HG02678 (cell line): ENCODE measurements around the gene STK10.
"Not testable (repeated sequence)": the region's sequence is repeated elsewhere in the genome, so short reads cannot be mapped to it uniquely, and the experiment has no call there.

Source experiments
- ATAC-seq: cut with Tn5 transposase; IDR thresholded peaks from one replicate; pipeline ENCODE4 v1.9.1; 2021; ENCODE audit warnings: mild to moderate bottlenecking, moderate library complexity; ENCODE audit not compliant: unreplicated experiment

Gene STK10

DNA sequence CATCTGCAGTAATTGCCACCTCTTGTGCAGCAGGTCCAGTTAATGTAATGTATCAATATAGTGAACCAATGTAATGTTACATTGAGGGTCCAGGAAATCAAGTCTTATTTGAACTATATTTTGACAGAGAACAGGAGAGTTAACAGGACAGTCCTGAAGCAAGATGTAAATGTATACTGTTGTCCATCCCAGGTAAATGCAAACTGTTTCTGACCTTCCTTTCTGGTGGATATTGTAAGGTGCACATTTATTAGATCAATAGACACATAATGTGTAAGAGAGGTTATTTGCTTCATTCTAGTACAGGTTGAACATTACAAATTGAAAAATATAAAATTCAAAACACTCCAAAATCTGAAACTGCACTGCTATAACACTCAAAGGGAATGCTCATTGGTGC is 158.1 kb downstream of the STK10 start:
- ATAC-seq = no peak

DNA sequence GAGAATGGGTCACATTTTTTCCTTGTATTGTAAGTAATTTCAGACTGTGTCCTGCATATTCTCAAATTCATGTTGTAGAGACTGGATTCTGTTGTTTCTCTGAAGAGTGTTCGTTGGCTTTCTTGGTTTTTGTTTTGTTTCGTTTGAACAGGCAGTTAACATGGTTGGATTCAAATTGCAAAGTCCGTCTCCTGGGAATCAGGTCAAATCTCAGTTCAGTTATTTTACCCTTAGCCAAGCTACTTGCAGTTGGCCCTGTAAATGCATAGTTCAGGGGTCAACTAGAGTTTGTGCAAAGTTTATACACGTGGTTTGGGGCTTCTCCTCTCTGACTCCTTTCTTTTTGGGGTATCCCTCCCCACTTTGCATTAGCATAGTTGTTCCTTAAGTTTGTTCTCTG is 159.9 kb downstream of the STK10 start:
- no peak for ATAC-seq

DNA sequence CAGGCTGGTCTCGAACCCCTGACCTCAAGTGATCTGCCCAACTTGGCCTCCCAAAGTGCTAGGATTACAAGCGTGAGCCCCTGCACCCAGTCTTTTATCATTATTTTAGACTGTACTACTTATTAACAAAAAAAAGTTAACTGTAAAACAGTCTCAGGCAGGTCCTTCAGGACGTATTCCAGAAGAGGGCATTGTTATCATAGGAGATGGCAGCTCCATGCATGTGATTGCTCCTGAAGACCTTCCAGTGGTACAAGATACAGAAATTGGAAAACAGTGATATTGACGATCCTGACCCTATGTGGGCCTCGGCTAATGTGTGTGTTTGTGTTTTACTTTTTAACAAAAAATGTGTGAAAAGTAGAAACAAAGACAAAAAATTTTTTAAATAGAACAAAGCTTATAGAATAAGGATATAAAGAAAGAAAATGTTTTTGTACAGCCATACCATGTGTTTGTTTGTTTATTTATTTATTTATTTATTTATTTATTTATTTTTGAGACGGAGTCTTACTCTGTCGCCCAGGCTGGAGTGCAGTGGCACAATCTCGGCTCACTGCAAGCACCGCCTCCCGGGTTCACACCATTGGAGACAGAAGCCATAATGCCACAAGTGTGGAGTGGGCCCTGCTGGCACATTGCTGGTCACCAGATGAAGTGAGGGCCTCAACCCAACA is 167.8 kb downstream of the STK10 start:
- ATAC-seq = not testable (repeated sequence)

DNA sequence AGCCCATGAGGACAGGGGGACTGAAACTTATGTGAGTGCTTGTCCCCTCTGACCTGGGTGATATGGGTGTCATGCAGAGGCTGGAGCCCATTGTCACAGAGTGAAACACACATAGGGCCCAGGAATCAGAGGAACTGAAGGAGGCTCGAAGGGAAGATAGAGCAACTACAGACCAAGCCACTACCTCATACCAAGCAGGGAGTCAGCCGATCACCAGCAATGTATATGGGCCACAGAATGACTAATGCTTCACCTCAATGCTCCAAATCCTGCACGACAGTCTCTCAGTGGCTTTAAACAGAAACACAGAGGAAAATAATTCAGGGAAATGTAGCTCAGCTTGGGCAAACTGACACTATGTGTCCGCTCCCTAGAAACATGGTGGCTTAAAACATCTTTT is 172.7 kb downstream of the STK10 start:
- ATAC-seq = no peak

DNA sequence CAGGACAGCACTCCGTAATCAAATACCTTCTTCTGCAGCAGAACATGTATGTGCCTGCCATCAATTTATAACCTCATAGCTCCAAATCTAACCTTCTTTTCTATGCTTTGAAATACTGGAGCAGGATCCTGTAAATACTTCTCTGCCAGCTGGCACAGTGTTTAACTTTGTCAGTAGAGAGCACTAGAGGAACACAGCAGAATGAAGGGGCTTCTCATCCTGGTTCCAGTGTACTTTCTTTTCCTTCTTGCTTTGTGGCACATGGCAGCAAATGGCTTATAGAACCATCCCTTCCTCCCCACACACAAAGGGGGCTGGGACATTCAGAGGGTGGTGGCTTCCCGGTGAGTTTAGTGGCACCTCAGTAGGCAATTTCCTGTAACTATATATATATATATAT is 177.7 kb downstream of the STK10 start:
- ATAC-seq = no peak

DNA sequence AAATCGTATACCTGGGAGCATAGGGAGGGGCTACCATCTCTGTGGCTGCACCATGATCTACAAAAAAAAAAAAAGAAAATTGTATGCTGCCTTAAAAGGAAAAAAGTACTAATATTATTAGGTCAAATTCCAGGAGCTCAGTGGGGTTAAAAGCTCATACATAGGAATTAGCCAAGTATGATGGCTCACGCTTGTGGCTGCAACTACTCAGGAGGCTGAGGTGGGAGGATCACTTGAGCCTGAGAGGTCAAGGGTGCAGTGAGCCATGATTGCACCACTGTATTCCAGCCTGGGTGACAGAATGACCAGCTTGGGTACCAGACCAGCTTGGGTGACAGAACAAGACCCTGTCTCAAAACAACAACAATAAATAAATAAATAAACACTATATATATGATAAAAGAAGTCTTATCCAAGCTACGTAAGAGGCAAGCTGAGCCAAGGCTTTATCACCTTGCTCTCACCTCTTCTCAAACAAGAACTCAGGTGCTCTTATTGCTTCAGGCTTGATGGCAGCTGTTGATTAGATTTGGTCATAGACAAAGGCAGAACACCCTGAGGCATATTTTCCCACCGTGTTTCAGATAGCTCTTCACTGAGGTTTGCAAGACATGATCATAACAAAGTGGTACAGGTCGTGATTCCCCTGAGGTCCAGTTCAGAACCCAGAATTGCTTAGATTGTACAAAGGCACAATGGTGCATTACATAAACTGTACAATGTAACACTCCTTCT is 178.3 kb downstream of the STK10 start:
- no peak for ATAC-seq

DNA sequence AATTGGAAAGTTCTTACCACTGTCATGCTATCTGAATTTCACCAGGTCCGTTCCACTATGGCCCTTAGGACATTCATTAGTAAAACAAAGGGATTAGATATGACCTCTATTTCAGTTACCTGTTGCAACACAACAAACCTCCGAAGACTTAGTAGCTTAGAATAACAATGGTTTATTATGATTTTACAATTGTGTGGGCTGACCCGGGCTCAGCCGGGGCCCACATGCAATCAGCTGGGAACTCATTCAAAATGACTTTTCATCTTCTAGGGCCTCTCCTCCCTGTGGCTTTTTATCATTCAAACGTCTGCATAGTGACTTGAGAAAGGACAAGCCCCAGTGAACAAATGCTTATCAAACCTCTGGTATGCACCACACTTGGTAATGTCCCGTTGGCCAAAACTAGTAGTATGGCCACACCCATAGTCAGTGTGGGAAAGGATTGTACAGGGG is 179.3 kb downstream of the STK10 start:
- ATAC-seq = no peak

DNA sequence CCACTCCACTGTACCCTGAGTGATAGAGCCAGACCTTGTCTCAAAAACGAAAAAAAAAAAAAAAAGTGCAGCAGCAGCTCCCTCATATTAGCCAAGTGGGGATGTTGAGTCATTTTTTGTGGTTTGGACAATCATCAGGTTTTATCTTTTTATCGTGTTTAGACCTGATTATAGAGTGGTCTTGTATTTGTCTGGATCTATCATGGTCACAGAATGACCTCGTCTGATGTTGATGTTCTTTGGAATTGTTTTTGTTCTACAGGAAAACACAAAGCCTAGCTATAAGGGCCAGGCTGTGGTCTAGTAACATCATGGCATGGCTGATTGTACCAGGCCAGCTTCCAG is 179.9 kb downstream of the STK10 start:
- no peak for ATAC-seq

DNA sequence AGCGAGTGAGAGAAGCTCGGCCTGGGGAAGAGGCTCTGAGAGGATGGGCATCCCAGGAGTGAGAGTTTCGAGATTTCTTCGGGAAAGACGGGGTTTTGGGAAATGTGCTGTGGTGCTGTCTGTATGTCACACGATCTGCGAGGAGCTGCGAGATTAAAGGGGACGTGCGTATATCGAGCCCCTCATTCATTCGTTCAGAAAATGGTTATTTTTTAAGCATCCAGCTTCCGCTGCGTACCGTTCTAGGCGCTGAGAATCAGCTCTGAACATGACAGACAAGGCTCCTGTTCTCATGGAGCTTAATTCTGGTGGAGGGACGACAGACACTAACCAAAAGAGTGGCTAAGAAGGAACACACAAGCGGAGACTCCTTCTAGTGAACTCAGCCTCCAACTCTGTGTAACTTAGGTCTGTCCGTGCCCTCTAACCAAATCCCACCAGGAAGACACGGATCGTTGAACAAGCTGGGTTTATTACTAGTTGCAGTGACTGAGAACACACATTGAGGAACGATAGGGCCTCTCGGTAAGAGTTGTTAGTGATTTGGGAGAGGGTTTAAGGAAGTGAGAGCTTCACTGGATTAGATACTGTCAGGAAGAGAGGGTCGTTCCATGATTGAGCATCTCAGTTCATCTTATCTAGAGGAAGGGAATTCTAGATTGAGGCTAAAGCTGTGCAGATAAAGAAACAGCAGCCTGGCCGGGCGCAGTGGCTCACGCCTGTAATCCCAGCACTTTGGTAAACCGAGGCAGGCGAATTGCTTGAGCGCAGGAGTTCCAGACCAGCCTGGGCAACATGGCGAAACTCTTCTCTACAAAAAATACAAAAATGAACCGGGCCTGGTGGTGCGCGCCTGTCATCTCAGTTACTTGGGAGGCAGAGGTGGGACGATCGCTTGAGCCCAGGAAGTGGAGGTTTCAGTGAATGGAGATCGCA is 180.6 kb downstream of the STK10 start:
- ATAC-seq = no peak

DNA sequence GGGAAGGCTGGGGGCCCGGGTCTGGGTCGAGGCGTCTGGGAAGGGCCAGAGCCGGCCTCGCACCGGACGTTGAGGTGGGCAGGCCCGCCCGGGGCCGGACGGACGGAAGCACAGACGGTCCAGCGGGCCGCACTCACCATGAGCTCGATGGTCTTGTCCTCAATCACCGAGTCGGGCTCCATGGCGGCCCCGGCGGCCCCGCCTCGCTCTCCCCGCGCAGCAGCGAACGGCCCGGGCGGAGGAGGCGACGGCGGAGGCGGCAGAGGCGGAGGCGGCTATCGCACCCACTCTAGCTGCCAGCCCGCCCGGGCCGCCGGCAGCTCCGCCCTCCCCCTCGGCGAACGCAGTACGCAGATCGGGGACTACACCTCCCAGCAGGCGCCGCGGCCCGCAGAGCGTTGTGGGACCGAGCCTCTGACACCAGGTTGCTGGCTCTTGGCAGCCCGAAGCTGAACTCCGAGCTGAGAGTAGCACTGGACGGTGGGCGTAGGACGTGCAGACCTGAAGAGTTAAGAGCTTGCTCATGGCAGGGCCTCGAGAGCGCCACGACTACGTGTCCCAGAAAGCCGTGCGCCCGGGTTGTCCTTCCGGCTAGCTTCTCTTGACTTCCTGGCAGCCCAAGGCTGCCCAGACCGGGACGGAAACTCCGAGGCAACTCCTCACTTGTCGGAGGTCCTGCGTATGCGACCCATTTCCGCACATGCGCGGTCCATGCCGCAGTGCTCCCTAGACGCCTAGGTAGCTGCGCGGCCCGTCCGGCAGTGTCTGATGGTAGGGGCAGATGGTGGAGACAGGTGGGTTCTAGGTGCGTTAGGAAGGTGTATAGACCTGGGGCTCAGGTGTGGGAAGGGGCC is 181.5 kb downstream of the STK10 start, which contains the start of gene FBXW11:
TSS of gene FBXW11 (minus strand) at position 318 of the 854 bp plus-strand sequence. CDS start at position 182, 136 bp downstream.
- ATAC-seq = peak; percentile 79

DNA sequence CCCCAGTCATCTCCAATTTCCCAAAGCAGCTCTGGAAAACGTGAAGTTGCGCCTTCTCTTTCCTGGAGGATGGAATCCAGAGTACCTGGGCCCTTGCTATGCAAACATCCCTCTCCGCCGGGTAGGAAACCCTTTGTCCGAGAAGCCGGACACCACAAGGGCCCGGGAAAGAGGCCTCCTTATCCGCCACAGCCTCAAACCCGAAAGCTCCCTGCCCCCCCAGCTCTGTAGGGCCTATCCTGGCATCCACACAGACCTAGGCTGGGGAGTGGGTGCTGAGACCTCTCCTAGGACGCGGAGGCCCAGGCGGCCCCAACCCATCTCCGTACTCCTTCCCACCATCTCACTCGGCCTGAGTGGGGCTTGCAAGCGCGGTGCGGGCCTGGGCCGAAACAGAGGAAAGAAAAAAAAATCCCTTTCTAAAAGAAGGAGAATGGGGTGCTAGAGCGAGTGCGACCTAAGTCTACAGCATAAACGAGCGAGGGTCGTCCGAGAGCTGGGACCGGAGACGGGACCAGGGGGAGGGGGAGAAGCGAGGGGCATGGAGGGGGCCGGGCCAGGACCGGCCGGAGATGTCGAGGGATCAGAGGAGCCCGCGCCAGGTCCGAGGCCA is 182.2 kb downstream of the STK10 start:
- ATAC-seq = no peak

DNA sequence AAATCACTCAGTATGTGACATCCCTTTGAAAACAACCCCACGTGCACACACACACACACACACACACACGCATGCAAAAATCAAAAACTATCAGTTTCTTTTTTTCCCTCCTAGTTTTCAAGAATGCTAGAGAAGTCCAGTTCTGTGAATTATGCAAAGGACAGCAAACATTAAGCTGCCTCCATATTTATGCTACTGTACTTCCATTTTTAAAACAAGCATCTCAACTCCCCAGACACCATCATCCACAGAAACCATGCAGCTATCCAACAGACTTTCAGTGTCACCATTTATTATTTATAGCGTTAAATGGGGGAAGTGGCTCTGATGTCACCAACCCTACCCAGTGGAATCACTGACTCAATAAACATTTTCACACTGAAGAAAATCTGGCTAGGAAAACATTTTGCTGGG is 183.2 kb downstream of the STK10 start:
- no peak for ATAC-seq

DNA sequence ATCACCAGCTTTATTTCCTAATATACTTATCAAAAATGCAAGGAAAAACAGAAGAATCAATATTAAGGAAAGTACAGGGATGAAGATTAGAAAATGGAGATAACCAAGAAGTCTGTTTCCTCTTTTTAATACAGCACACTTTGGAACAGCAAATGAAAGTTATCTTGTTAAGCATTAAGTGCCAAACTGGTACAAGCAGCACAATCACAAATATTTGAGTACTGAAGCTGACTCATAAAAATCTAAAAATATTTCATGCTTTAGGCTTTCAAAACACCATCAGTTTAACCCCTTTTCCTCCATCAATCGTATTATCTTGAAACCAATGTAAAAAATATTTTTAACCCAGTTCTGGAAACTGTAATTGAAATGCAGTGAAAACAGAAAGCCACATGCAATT is 184.3 kb downstream of the STK10 start:
- ATAC-seq = no peak

DNA sequence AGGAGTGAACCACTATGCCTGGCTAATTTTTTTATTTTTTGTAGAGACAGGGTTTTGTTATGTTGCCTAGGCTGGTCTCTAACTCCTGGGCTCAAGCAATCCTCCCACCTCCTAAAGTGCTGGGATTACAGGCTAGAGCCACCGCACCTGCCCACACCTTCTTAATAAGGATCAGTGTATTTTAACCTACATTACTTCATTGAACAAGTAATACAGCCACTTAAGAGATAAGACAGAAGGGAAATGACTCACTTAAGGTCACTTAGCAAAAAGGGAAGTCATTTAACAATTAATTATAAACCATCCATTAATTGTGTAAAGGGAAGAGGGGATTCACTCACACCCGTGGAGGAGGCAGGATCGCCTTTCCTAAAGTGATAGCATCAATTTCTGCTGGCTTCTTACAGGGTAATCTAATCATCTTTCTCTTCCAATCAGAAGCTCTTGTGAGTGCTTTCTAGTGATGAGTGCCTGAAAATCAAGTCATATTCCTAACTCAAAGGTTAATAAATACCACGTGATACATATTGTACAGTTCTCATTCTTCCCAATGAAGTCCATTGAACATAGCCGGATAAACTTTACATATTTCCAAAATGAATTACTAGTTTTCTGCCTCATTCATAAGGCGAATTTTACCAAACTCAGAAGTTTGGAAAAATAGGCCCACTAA is 185.0 kb downstream of the STK10 start:
- ATAC-seq = no peak

DNA sequence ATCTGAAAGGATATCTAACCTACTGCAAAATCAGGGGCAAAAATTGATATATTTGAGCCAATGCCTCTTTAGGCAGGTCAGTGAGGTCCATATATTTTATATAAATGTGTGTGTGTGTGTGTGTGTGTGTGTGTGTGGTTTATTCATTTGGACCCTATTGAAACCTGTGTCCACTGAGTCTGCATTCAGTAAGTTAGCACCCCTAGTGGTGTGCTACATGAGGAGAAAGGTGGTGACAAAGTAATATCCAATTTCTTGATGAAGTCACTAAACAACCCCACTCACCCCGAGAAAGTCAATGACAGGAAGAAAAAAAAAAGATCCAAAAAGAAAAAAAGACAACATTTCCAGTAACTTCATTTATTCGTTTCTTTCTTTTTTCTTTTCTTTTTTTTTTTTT is 185.7 kb downstream of the STK10 start:
- no peak for ATAC-seq

DNA sequence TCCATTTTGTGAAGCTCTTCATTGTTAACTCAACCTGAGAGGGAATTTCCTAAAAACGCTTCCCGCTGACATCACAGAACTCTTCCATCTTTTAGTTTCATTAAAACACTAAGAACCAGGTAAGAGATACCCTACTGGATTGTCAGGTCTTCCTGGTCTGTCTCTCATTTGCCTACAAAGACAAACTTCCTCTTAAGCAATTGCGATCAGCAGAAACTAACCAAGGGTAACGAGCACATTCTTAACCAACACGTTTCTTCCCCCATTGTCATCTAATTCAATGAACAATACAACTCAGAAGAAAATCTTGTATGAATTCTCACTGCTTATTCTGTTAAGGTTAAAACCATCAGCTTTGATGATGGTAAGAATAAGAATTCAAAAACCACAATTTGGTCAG is 188.1 kb downstream of the STK10 start:
- ATAC-seq = peak; percentile 55

DNA sequence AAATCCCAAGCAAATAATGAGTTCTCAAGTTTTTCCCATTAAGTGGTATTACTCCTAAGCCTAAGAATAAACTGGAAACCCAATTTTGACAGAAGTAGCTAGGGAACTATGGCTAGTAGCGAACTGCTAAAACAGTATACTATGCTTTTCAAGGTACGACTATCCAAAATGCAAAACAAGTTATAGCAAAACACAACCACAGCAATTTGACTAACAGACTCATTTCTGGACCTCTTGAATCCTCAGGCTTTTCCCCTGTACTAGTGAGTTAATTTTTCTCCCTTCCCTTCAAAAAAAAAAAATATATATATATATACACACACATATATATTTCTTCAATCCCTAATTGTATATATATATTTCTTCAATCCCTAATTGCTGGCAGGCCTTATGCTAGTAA is 188.9 kb downstream of the STK10 start:
- ATAC-seq = no peak

DNA sequence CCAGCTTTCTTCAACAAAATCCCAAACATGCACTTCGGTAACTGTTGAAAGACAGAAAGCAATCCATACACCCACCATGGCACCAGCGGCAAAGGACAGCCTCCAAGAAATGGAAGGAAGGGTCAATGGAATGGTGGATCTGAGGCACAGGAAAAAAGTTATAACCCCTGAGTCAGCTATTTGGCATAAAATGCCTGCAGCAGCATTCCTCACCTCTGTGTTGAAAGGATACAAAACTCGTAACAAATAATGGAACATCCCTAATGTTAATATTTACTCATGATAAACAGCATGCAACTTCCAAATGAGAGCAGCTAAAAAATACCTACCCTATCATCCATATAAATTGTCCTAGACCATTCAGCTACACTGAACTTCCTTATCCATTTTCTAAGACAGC is 191.0 kb downstream of the STK10 start:
- no peak for ATAC-seq

DNA sequence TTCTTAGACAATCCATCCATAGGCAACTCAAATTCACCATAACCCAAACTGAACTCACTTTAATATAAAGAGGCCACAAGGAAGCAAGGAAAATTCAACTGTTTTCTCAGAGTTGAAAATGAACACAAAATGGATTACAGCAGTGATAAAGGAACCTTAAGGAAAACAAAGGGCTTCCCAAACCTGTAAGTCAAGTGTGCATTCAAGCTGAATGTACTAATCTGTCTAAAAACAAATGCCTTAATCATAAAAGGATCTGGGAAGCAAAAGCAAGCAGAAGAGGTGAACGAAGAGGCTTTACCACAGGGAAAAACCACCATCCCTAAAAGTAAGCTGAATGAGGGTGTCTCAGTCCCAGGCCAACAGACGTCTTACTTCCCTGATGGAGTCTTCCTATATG is 195.2 kb downstream of the STK10 start:
- no peak for ATAC-seq

DNA sequence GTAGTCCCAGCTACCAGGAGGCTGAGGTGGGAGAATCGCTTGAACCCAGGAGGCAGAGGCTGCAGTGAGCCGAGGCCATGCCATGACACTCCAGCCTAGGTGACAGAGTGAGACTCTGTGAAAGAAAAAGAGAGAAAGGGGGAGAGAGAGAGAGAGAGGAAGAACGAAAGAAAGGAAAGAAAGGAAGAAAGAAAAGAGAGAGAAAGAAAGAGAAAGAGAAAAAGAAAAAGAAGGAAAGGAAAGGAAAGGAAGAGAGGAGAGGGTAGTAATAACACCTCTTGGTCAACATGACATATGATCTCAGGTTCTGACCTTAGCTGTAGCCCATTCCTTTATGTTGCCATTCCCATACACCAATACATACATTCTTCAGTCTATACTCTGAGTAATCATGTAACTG is 195.7 kb downstream of the STK10 start:
- ATAC-seq = no peak
